ENCODE results near the gene ASZ1.

Gene ASZ1

DNA sequence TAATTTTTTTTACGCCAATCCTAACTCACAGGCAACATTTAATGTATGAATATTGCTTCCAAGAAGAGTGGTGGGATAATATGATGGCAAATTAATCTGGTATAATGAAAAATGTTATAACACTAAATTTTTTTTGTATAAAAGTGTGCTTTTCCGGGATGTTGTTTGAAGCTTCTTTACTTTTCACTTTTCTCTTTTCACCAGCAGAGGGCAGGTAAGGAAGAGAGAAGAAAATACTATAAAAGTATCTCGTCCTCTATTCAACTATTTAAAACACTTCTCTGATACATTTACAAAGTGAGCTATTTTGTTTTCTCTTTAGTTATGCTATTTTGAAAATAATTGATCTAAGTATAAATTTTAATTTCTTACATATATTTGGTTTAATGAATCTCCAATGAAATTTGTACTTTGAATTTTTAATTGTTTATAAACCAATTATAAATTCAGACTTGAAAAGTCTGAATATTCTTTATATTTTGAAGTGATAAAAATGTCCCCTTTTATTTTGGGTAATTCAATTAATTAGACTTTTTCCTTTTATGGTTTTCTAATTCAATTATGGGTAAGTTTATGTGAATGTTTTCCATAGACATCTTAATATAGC is 31.8 kb upstream of the ASZ1 start:
- H3K4me3 ChIP-seq (ENCODE audit: control insufficient read depth, low read depth, low read length), result no peak overlapping the region
- TF ChIP-seq, protein P1, sequence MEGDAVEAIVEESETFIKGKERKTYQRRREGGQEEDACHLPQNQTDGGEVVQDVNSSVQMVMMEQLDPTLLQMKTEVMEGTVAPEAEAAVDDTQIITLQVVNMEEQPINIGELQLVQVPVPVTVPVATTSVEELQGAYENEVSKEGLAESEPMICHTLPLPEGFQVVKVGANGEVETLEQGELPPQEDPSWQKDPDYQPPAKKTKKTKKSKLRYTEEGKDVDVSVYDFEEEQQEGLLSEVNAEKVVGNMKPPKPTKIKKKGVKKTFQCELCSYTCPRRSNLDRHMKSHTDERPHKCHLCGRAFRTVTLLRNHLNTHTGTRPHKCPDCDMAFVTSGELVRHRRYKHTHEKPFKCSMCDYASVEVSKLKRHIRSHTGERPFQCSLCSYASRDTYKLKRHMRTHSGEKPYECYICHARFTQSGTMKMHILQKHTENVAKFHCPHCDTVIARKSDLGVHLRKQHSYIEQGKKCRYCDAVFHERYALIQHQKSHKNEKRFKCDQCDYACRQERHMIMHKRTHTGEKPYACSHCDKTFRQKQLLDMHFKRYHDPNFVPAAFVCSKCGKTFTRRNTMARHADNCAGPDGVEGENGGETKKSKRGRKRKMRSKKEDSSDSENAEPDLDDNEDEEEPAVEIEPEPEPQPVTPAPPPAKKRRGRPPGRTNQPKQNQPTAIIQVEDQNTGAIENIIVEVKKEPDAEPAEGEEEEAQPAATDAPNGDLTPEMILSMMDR (conservative IDR thresholded peaks at IDR 0.05; ENCODE audit: control insufficient read depth, insufficient read depth, low read depth, low read length), result peak; percentile 60
- DNase-seq (ENCODE audit: low read depth), result peak; percentile 38

DNA sequence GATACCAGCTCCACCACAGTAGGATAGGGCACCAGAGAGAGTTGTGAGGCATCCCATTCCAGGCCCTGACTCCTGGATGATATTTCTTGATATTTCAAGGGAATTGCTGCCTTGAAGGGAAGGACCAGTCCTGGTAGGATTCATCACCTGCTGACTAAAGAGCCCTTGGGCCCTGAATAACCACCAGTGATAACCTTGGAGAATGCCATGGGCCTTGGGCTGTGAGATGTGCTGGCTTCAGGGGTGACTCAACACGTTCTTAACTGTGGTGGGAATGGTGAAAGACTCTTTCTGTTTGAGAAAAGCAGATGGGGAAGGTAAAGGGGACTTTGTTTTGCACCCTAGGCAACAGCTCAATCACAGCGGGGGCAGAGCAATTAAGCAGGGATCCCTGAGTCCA is 21.4 kb upstream of the ASZ1 start:
- TF ChIP-seq, protein P1 (conservative IDR thresholded peaks at IDR 0.05; ENCODE audit: control insufficient read depth, insufficient read depth, low read depth, low read length), result no peak
- no peak for DNase-seq (ENCODE audit: low read depth)
- no peak overlapping the region for H3K4me3 ChIP-seq (ENCODE audit: control insufficient read depth, low read depth, low read length)

DNA sequence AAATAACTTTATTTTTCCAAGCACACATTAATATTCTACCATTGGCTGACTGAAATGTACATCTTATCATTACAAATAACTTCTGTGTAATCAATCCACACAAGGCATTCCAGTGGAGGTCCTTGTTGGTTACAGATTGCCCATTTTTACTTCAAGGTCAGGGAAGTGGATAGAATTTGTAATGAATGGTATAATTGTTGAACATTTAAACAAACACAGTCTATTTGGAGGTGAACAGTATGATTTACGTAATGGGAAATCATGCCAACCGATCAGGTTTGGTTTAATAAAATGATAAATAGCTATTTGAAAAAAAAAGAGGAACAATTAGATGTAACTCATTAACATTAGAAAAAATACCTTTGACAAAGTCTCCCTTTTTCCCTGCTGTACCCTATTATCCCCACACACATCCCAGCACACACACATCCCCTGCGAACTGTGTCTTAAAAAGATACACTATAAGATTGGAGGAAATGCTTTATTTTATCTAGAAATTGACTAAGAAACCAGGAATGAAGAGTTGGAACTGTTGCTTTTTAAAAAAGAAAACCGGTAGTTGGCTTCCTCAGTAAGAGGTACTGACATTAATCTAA is 19.0 kb upstream of the ASZ1 start:
- TF ChIP-seq, protein P1 (conservative IDR thresholded peaks at IDR 0.05; ENCODE audit: control insufficient read depth, insufficient read depth, low read depth, low read length), result no peak
- DNase-seq (ENCODE audit: low read depth), result no peak
- H3K4me3 ChIP-seq (ENCODE audit: control insufficient read depth, low read depth, low read length), result no peak overlapping the region

- DNase-seq (ENCODE audit: low read depth), result peak; percentile 1
- TF ChIP-seq, protein P1 (conservative IDR thresholded peaks at IDR 0.05; ENCODE audit: control insufficient read depth, insufficient read depth, low read depth, low read length), result no peak
Observed at GRCh38 chr7:117445206-117445605, 17.9 kb upstream of the ASZ1 start.

GRCh38 chr7:117444646-117445045 is 17.4 kb upstream of the ASZ1 start:
- TF ChIP-seq, protein P1 (conservative IDR thresholded peaks at IDR 0.05; ENCODE audit: control insufficient read depth, insufficient read depth, low read depth, low read length), result no peak
- DNase-seq (ENCODE audit: low read depth), result no peak
- H3K4me3 ChIP-seq (ENCODE audit: control insufficient read depth, low read depth, low read length), result no peak overlapping the region

More at GRCh38 chr7:117445206-117445605, 17.9 kb upstream of the ASZ1 start:
- no peak overlapping the region for H3K4me3 ChIP-seq (ENCODE audit: control insufficient read depth, low read depth, low read length)

GRCh38 chr7:117435475-117436043 is 8.3 kb upstream of the ASZ1 start:
- TF ChIP-seq, protein P1 (conservative IDR thresholded peaks at IDR 0.05; ENCODE audit: control insufficient read depth, insufficient read depth, low read depth, low read length), result no peak
- no peak overlapping the region for H3K4me3 ChIP-seq (ENCODE audit: control insufficient read depth, low read depth, low read length)
- DNase-seq (ENCODE audit: low read depth), result no peak

Measured in fibroblast of mammary gland (primary cell).